AG04450 (cell line): ENCODE measurements around the gene HOXA3. TPM values are rescaled to one million over a fixed set of nuclear protein-coding genes. Genes with fewer than 3 reads are reported as not detected.
A peak's percentile ranks its signal among the peaks of the same experiment; 100 is the strongest.

Experiments
- CTCF ChIA-PET: fragments of 300-600, 350-600 bp; formaldehyde crosslinking; extraction: SDS; loops from one replicate; lab custom pipeline; 2022; ENCODE audit warnings: antibody characterized with exemption, inconsistent platforms; lab: Charles Lee
- POLR2A ChIA-PET: fragments of 350-600 bp; formaldehyde crosslinking; extraction: SDS; loops from one replicate; lab custom pipeline; 2021; ENCODE audit warnings: antibody characterized with exemption, inconsistent platforms; lab: Yijun Ruan, JAX
- DNase-seq: peaks from one replicate; pipeline ENCODE4 v3.0.0-alpha.2; 2011; ENCODE audit warnings: low read depth, low spot score
- H3K27ac ChIP-seq: one replicate; pipeline ENCODE4 v1.5.1; 2012; ENCODE audit warnings: low read depth, low read length, control low read depth
- H3K27me3 ChIP-seq: one replicate; pipeline ENCODE4 v1.6.0; 2012; ENCODE audit warnings: low read length; ENCODE audit not compliant: control insufficient read depth, insufficient read depth
- H3K4me3 ChIP-seq: 2 replicates; pipeline ENCODE4 v1.5.1; 2011; ENCODE audit warnings: mild to moderate bottlenecking, low read depth, low read length, control low read depth
- H3K9me3 ChIP-seq: 2 replicates; pipeline ENCODE4 v1.5.1; 2012; ENCODE audit warnings: low read length; ENCODE audit not compliant: control insufficient read depth, insufficient read depth
- polyA plus RNA-seq: library from polyadenylated mRNA; depleted of rRNA; stranded (reverse); fragments of >200 nt; gene quantifications from 2 replicates; pipeline ENCODE4 v1.2.3, GENCODE V29; 2011
- TF ChIP-seq, protein P1 (sequence below): IDR thresholded peaks from 2 replicates; pipeline ENCODE4 v1.5.1; 2011; ENCODE audit warnings: low read depth, low read length, control low read depth, inconsistent platforms

Gene HOXA3
- polyA plus RNA-seq, 1 experiment: 1.6 TPM

DNA sequence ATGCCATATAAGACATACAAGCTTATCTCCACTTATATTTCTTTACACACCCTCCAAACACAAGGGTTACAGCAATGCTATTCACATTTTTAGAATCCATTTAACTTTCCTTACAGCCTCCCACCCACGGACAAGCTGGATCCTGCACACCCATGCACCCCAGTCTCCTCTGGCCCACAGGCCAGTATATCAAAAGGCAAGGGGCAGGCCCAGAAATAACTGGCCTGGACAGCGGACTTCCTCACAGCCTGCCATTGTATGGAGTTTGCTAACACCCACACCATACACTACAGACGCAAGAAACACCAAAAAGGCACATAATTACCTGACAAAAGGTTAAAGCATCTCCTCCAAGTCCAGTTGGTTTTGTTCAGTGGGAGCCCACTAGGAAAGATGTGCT lies 33.8 kb downstream of the HOXA3 start:
- peak overlapping the region; percentile 84 for H3K4me3 ChIP-seq
- H3K27me3 ChIP-seq: no peaks in the 10 kb centered on the region
- peak overlapping the region; percentile 92 for H3K27ac ChIP-seq
- no peaks in the 10 kb centered on the region for H3K9me3 ChIP-seq
- TF ChIP-seq, protein P1, sequence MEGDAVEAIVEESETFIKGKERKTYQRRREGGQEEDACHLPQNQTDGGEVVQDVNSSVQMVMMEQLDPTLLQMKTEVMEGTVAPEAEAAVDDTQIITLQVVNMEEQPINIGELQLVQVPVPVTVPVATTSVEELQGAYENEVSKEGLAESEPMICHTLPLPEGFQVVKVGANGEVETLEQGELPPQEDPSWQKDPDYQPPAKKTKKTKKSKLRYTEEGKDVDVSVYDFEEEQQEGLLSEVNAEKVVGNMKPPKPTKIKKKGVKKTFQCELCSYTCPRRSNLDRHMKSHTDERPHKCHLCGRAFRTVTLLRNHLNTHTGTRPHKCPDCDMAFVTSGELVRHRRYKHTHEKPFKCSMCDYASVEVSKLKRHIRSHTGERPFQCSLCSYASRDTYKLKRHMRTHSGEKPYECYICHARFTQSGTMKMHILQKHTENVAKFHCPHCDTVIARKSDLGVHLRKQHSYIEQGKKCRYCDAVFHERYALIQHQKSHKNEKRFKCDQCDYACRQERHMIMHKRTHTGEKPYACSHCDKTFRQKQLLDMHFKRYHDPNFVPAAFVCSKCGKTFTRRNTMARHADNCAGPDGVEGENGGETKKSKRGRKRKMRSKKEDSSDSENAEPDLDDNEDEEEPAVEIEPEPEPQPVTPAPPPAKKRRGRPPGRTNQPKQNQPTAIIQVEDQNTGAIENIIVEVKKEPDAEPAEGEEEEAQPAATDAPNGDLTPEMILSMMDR: no peak
- CTCF ChIA-PET: interaction anchor here (0.7 to 1.2 kb wide), 2 partner anchors 14 to 33 kb away, joined by 3 read pairs; no protein-coding TSS in a partner anchor
- POLR2A ChIA-PET: interaction anchor here (0.6 to 5.2 kb wide), 11 partner anchors 10 to 919 kb away, joined by 3 to 42 read pairs (median 5); partner anchors contain the start of genes HNRNPA2B1, HOXA1 and HOXA5
- no peak for DNase-seq

DNA sequence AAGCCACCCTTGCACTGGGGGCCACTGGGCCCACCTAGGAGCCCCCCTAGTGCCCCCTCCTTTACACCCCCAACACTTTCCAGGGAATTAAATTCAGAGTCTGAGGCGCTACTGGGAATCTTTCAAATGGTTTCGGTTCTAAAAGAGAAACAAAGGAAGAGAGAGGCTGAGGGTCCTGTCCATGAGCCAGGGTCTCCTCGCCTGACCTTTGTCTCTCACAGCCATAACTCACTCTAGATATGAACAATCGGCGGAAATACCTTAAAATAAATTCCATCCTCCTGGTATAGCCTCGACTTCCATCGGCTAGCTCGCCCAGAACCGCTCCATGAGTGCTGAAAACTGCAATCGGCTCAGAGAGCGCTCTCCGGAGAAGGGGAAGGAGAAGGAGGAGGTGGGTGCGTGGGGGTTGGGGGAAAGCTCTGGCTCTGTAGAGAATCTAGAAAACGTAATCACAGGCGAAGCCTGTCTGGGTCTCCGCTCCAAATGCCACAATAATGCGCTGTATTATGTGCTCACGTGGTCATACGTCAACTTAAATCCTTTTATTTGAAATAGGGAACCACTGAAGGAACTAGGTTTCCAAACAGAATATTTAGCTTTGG lies 34.4 kb downstream of the HOXA3 start:
- ChIA-PET POLR2A (interaction anchor here (0.6 to 5.2 kb wide), 11 partner anchors 10 to 918 kb away, joined by 3 to 42 read pairs (median 5); partner anchors contain the start of genes HNRNPA2B1, HOXA1 and HOXA5), CTCF (interaction anchor here (0.6 to 1.2 kb wide), 4 partner anchors 13 to 261 kb away, joined by 3 to 4 read pairs (median 3); no protein-coding TSS in a partner anchor)
- no peaks in the 10 kb centered on the region for H3K27me3 ChIP-seq
- peak overlapping the region; percentile 92 for H3K27ac ChIP-seq
- no peaks in the 10 kb centered on the region for H3K9me3 ChIP-seq
- TF ChIP-seq, protein P1: no peak
- H3K4me3 ChIP-seq: peak overlapping the region; percentile 84
- DNase-seq: peak; percentile 92

DNA sequence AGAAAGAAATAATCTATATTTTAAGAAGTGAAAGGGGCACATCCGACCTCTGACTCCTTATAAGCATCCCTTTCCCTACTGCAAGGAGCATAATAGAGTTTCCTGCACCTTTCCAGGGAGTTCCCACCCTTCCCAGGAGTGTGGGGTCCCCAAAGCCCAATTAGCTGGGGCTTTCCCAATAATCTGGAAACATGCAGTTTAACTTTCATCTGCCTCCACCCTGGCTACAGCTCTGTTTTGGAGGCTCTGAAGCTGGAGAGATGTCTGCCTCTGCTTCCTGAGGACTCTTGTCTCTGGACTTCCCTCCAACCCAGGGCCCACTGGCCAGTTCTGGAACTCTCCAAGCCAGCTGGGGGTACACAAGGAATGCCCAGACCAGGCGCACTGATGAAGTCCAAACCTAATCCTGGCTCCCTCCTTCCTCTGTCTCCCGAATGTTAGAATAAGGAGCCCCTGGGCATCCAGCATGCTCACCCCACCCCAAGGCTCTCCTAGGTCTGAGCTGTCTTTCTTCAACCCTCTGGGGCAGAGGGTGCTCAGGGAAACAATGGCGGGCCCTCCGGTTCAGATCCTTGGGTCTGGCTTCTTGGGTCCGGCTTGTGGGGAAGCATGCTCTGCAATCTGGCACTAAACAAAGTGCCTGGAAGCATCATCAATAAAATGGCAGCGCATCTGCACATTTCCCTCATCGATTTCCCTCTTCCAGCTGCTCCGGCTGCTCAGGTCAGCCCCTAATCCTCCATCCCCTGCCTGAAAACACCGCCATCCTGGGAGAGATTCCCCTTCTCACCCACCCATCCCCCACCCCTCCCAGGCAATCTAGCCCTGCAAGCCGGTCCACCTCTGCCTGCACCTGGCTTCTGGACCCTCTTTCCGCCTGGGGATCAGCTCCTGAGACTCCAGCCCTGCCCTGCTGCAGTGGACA lies 35.2 kb downstream of the HOXA3 start:
- ChIA-PET CTCF (interaction anchor here (0.6 to 2.0 kb wide), 9 partner anchors 13 to 436 kb away, joined by 3 to 7 read pairs (median 3); partner anchors contain the start of genes HOXA4 and HOXA5), POLR2A (interaction anchor here (1.2 to 5.2 kb wide), 7 partner anchors 9 to 917 kb away, joined by 4 to 42 read pairs (median 5); partner anchors contain the start of genes HNRNPA2B1, HOXA1 and HOXA5)
- TF ChIP-seq, protein P1: no peak
- Histone ChIP-seq H3K9me3 (no peaks in the 10 kb centered on the region), H3K27me3 (no peaks in the 10 kb centered on the region), H3K27ac (peak overlapping the region; percentile 92), H3K4me3 (peak overlapping the region; percentile 84)
- DNase-seq: no peak

DNA sequence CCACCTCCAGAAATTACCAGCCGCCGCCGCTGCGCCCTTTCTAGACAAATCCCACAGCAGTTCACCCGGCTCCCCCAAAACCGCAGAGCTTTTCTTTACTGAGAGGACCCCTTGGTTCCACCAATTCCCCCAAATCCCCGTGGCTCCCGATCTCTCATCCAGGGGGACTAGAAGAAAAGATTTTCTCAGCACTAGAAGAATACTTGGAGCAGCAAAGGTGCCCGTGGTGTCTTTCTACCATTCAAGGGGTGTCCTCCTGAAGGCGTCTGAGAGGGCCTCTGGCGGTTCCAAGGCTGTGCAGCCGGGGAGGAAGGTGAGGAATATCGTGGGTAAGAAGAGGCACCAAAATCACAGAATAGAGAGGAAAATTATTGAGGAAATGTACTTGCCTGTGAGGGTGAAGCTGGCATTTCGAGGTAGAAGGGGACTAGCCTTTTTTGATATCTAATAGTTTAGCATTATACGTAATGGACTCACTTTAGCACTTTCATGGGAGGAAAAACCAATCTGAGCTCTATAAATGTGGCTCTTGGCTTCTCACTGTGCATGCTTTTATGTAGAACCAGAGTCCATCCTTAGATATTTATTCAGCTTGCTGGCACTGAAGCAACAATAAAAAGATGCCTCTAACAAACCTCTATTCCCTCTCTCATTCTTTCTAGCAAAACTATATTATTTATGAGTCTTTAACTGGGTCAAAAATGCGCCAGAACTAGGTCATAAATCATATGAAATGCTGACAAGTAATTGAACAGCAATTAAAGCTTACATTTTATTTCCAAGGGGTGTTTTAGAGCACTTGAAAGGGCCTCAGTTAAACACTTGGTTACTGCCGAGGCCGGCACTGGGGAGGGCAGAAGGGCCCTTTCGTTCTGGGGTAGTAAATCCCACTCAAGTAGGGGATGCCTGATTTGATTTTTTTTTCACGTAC lies 36.1 kb downstream of the HOXA3 start:
- Histone ChIP-seq H3K27me3 (no peaks in the 10 kb centered on the region), H3K27ac (peak overlapping the region; percentile 98), H3K9me3 (no peaks in the 10 kb centered on the region), H3K4me3 (peak overlapping the region; percentile 84)
- no peak for DNase-seq
- CTCF ChIA-PET: interaction anchor here (0.6 to 2.0 kb wide), 10 partner anchors 12 to 435 kb away, joined by 3 to 12 read pairs (median 4); partner anchors contain the start of genes HOXA4 and HOXA5
- TF ChIP-seq, protein P1: no peak
- POLR2A ChIA-PET: interaction anchor here (1.0 to 5.2 kb wide), 6 partner anchors 11 to 27 kb away, joined by 5 to 42 read pairs (median 8); partner anchors contain the start of genes HOXA1 and HOXA5
